Omental fat pad (tissue), 4 donors: Measurements from ENCODE around the gene TOX2. TPM values are rescaled to one million over a fixed set of nuclear protein-coding genes. Genes with fewer than 3 reads are reported as not detected.

Experiments used
- ATAC-seq: fragments of 150-250 bp; one replicate; pipeline ENCODE4 v1.9.1; 2016; ENCODE audit warnings: mild to moderate bottlenecking, moderate library complexity; ENCODE audit not compliant: low FRiP score
- DNase-seq: peaks from one replicate; pipeline ENCODE4 v3.0.0-alpha.2; 2019; ENCODE audit warnings: low spot score
- CTCF ChIP-seq, 3 donors: fragments of 450-650 bp; IDR thresholded peaks; one replicate each; pipeline ENCODE4 v1.5.1; 2016 to 2017; ENCODE audit warnings: antibody characterized with exemption in 3 of 3, mild to moderate bottlenecking in 3 of 3, moderate library complexity in 2 of 3
- total RNA-seq, 4 donors: library from RNA; depleted of rRNA; stranded (reverse); fragments of >200 nt; gene quantifications; one replicate each; pipeline ENCODE4 v1.1.0, GENCODE V29; 2016

TOX2 gene
- total RNA-seq, 4 donors from 2014 or later, result 0.44 to 7.1 (median 1.0) TPM

DNA sequence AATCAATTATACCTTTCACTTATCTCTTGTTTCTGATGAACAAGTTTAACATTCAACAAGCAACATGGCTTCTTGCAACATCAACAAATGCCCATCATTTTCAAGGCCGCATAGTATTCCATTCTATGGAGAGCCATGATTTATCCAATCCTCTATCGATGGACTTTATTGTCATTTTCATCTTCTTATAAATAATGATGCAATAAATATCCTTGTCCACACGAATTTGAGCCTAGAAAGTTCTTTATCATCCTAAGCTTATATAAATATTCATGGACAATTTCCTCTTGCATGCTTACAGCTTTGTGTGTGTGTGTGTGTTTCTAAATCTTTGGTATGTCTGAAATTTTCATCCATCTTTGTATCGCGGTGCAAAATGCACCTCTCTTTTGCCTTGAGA, 29.1 kb downstream of the TOX2 start:
- ATAC-seq (no peak), DNase-seq (no peak)
- TF ChIP-seq CTCF (IDR thresholded peaks at IDR 0.05), result no peak

DNA sequence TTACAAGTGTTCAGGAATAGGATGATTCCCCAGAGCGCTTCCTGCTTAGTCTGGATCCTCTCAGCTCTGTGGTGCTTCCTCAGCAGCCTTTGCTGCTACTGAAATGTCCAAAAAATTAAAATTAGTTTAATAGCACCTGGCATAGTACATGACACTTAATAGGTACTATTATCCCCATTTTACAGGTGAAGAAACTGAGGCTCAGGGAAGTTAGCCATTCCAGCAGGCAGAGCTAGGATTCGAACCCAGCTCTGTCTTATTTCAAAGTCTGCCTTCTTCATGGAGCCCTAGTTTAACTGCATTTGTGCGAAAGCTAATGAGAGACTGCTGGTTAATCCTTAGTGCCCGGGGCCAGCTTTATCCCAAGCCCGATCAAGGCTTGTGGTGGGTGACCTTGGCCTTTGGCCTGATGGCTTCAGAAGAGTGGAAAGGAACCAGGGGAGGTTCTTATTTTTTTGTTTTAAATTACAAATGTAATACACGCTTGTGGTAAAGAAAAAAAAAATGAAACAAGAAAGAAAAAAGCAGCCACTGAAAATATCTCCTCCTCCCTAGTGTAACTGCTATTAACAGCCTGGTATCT, 30.1 kb downstream of the TOX2 start:
- TF ChIP-seq CTCF (IDR thresholded peaks at IDR 0.05), result no peak
- no peak for ATAC-seq
- no peak for DNase-seq

DNA sequence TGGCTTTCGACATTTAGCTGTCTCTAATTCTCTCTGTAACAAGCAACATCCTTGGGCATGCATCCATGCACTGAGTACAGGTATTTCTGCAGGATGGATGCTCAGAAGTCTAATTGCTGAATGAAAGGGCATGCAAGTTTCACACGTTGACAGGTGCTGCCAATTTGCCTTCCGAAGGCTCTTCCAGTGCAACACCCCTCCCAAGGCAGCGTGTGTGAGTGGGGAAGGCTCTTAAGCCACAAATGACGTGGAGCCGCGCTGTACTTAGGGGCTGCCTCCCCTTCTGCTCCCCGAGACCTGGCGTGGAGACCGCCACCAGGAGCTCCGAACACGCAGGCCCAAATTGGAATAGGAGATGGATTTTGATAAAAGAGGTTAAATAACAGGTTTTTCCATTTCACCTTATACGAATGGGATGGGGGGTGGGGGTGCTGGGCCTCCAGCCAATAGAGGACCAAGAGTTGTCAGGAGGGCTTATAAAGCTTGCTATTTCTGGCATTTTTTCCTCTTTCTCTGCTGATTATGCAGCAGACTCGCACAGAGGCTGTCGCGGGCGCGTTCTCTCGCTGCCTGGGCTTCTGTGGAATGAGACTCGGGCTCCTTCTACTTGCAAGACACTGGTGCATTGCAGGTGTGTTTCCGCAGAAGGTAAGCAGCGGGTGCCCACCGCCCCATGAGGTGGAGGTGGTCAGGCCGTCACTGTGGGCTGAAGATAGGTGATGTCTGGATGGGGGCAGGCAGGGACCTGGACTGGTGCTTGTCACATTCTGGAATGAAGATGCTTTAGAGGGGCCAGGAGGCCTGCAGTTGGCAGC, 30.9 kb downstream of the TOX2 start:
- DNase-seq (no peak), ATAC-seq (no peak)
- TF ChIP-seq CTCF (IDR thresholded peaks at IDR 0.05), result no peak

DNA sequence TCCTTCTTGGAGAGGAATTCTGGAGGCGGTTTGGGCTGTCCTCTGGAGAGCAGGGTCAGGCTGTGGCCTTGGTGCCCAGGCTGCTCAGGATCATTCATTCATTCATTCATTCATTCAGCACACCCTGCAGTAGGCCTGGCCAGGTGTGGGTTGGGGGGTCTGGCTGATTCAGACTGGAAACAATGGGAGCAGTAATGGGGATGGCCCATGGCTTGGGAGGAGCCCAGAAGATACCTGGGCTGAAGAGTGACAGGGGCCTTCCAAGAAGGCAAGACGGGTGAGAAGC, 31.5 kb downstream of the TOX2 start:
- ATAC-seq (no peak), DNase-seq (no peak)
- TF ChIP-seq CTCF (IDR thresholded peaks at IDR 0.05), result no peak

DNA sequence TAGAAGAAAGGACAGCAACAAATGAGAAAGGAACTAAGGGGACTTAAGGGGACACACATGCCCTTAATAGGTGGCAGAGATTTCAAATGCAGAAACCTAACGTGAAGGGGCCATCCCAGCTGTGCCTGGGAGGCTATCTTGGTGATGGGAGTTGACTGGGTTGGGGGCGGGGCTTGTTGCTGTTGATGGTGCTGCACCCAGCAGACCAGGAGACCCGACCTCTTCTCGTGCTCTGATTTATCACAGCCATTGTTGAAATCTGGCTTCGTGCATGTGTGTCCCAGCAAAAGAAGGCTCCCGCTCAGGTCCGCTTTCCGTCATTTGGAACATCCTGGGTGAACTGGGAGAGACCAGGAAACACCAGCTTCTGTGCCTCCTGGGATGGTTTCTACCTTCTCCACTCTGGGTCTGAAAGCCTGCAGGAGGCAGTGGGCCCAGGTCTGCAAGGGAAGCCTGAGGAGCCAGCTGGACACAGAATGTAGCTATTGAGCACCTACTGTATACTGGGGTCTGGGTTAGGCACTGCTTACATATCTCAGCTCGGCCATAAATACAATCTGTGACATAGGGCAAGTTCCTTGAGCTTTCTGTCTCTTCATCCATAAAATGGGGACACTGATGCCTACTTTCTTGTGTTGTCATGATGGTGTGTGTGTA, 32.1 kb downstream of the TOX2 start:
- DNase-seq (no peak), ATAC-seq (no peak)
- TF ChIP-seq CTCF (IDR thresholded peaks at IDR 0.05), result no peak

- no peak for DNase-seq
- no peak for TF ChIP-seq CTCF (IDR thresholded peaks at IDR 0.05)
- ATAC-seq, result no peak
Measured at GRCh38 chr20:43947316-43947710, 32.7 kb downstream of the TOX2 start.

DNA sequence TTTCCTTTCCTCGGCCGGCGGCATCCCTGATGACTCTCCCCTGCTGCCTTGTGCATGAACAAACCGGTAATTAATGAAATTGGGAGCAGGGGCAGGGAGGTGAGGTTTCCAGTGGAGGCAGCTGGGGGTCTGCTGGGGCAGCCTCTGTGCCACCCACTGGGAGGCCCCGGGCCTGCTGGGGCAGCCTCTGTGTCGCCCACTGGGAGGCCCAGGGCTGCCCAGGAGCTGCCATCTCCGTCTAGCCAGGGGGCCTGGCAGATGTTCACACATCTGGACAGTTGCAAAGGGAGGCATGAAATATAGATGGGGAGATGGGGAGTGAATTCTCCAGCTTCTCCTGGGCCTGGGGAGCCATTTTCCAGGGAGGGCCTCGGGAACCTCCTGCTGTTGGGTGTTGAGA, 33.8 kb downstream of the TOX2 start:
- DNase-seq, result no peak
- no peak for ATAC-seq
- no peak for TF ChIP-seq CTCF (IDR thresholded peaks at IDR 0.05)
